HG02678 (cell line): ENCODE data around the gene GRIN1.

Source experiments
- ATAC-seq: cut with Tn5 transposase; IDR thresholded peaks from one replicate; pipeline ENCODE4 v1.9.1; 2021; ENCODE audit warnings: mild to moderate bottlenecking, moderate library complexity; ENCODE audit not compliant: unreplicated experiment

The GRIN1 gene

GRCh38 chr9:137161558-137162486, 22.9 kb downstream of the GRIN1 start:
- no peak for ATAC-seq

DNA sequence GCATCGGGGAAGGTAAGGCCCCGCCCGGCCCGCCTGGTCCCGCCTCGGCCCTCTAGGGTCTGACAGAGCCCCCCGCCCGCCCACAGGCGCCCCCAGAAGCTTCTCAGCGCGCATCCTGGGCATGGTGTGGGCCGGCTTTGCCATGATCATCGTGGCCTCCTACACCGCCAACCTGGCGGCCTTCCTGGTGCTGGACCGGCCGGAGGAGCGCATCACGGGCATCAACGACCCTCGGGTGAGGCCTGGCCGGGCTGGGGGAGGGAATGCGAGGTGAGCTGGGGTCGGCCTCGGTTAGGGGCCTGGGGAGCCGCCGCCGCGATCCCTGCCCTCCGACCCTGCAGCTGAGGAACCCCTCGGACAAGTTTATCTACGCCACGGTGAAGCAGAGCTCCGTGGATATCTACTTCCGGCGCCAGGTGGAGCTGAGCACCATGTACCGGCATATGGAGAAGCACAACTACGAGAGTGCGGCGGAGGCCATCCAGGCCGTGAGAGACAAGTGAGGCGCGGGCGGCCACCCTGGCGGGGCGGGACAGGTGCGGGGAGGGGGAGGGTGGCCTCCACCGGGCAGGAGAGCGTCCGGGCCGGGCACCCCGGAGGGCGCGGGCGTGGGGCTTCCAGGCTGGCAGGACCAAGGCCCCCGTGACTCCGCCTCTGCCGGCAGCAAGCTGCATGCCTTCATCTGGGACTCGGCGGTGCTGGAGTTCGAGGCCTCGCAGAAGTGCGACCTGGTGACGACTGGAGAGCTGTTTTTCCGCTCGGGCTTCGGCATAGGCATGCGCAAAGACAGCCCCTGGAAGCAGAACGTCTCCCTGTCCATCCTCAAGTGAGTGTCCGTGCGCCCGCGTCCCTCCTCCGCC, 23.8 kb downstream of the GRIN1 start:
- ATAC-seq = no peak

DNA sequence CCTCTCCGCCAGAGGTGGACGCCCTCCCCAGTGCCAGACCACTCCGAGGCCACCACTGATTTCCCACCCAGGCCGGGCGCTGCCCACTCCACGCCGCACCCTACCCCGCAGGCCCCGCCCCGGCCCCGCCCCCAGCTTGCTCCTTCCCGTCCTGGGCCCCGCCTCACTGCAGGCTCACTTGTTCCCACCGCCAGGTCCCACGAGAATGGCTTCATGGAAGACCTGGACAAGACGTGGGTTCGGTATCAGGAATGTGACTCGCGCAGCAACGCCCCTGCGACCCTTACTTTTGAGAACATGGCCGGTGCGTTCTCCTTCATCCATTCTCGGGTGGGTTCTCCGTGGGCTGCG, 24.4 kb downstream of the GRIN1 start:
- ATAC-seq = no peak

GRCh38 chr9:137163805-137164204, 24.9 kb downstream of the GRIN1 start:
- ATAC-seq = no peak

DNA sequence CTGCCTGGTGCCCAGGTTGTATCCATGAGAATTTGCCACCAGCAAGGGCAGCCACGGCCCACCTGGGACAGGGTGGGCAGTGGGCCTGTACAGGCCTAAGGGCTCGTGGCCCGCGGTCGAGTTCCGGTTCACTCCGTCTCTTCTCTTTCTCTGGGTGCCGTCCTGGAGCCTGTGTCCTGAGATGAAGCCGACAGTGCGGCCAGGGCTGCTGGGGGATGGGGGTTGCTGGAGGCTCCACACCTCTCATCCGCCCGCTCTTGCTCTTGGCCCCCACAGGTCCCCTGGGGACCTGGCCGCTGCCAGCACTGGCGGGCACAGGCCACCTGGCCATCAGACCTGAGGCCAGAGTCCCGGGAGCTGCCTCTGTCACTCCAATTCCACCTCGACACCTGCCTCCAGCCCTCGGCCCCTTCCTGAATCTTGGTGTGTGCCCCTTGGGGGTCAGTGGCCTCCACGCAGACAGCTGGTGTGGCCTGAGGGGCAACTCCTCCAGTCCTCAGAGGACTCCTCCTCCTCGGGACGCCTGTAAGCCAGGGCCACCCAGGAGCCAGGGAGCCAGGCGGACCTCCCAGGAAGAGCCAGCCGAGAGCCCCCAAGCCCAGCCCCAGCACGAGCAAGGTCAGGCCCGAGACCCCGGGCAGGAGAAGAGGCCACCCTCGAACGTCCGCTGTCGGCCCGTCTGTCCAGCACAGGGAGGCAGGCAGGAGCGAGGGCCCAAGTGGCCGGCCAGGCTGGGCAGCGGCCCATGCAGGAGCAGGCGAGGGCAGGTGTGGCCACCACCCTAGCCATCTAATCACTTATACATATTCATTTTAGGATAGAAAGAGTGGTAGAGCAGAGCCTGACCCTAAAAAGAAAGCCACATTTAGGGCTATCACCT, 25.7 kb downstream of the GRIN1 start:
- ATAC-seq = no peak

- no peak for ATAC-seq
These were observed 26.4 kb downstream of the GRIN1 start for GRCh38 chr9:137165250-137165836.

- no peak for ATAC-seq
These were observed 27.7 kb downstream of the GRIN1 start for GRCh38 chr9:137166380-137167229.

- no peak for ATAC-seq
These were observed 28.4 kb downstream of the GRIN1 start for GRCh38 chr9:137167277-137167746.

- no peak for ATAC-seq
These were observed 29.0 kb downstream of the GRIN1 start for GRCh38 chr9:137167747-137168572.

- ATAC-seq = no peak
These were observed 29.6 kb downstream of the GRIN1 start for GRCh38 chr9:137168573-137168903.

DNA sequence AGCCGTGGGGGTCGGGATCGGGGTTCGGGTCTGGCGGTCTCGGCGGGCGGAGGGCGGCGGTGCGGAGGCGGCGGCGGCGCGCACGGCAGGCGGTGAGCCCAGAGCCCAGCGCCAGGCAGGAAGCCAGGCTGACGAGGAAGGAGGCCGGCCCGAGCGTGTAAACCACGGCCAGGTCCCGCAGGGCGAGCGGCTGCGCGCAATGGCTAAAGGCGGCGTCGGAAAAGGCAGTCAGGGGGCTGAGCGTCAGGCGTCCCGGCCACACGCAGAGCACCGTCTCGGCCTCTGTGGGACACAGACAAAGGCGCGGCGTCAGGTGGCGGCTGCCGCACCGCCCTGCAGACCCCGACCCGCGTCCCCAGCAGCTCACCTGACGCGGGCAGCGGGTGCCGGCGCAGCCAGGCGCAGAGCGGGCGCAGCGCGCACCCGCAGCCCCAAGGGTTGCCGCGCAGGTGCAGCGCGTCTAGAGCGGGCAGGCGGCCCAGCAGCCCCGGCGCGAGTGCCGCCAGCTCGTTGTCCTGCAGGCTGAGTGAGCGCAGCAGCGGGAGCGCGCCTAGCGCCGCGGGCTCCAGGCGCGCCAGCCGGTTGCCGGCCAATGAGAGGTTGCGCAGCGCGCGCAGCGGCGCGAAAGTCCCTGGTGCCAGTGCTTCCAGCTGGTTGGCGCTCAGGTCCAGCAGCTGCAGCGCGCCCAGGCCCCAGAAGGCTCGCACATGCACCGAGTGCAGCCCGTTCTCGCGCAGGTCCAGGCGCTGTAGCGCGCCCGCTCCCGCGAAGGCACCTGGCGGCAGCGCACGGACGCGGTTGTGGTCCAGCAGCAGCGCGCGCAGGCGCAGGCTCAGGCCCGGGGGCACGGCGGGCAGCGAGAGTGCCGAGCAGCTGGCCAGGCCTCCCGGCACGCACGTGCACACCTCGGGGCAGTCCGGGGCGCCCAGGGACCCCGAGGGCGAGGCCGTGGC, 30.2 kb downstream of the GRIN1 start:
- peak; percentile 53 for ATAC-seq

GRCh38 chr9:137169896-137170358, 31.0 kb downstream of the GRIN1 start, which contains the start of gene LRRC26:
TSS of gene LRRC26 (minus strand) at chr9:137170051. CDS start at chr9:137169943, 108 bp downstream.
- ATAC-seq = no peak

- ATAC-seq = no peak
These were observed 31.7 kb downstream of the GRIN1 start for GRCh38 chr9:137170486-137171148.

DNA sequence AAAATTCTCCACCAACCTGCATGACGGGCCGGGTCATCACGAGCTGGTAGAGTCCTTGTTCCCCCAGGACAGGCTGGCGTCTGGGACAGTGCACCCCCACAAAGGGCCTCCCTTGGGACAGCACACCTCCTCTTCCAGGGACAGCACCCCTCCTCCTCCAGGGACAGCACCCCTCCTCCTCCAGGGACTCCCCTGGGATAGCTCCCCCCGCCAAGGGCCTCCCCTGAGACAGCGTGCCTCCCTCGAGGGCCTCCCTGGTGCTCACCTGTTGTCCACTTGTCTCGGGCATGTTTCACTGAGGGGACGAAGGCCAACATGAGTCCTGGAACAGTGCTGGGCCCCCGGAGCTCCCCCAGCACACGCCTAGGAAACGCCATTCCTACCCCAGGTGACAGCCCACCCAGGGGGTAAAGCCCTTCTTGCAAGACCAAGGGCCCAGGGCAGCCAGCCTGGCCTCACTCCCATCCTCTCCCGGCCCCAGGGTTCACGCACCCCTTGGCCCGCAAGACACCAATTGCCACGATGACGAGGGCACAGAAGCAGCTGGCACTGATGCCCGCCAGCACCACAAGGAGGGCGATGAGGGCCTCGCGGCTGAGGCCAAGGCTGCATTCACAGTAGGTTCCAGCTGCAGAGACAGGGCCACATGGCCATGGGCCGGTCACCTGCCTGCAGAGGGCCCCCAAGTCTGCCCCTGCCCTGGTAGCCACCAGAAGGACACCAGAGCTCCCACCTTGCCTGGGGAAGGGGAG, 32.4 kb downstream of the GRIN1 start:
- ATAC-seq = no peak

GRCh38 chr9:137172901-137173795, 34.2 kb downstream of the GRIN1 start:
- no peak for ATAC-seq
